Rectal smooth muscle tissue (tissue), 1 donor: ENCODE results near the gene LAMA3.
A peak's percentile ranks its signal among the peaks of the same experiment; 100 is the strongest.

ENCODE experiments used
- H3K27ac ChIP-seq: one replicate; pipeline ENCODE4 v1.7.0; 2013; ENCODE audit warnings: low read depth, low read length, inconsistent platforms
- H3K27me3 ChIP-seq: one replicate; pipeline ENCODE4 v1.7.0; 2013; ENCODE audit warnings: low read length; ENCODE audit not compliant: control insufficient read depth, insufficient read depth
- H3K36me3 ChIP-seq: one replicate; pipeline ENCODE4 v1.7.0; 2013; ENCODE audit warnings: low read length; ENCODE audit not compliant: control insufficient read depth, insufficient read depth
- H3K4me1 ChIP-seq: one replicate; pipeline ENCODE4 v1.7.0; 2013; ENCODE audit warnings: low read length; ENCODE audit not compliant: control insufficient read depth, insufficient read depth
- H3K4me3 ChIP-seq: one replicate; pipeline ENCODE4 v1.7.0; 2013; ENCODE audit warnings: low read length
- H3K9ac ChIP-seq: one replicate; pipeline ENCODE4 v1.7.0; 2013; ENCODE audit warnings: low read length

LAMA3 gene

DNA sequence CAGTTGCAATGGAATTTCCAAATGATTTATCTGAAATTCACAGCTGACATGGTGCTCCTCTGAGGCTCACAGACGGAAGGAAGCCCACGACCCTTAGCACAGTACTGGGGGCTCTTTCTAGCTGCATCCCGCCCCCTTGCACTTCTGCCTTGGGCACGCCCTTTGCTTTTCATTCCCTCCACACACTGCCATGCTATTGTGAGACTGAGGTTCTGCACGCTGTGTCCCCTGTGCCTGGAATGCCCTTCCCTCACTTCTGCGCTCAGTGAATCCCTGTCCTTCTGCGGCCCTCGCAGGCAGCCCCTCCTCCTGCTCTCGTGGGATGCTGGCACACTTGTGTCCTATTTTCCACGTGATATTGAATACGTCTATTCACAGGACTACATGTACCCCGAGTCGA, 189.9 kb downstream of the LAMA3 start:
- Histone ChIP-seq H3K36me3 (no peaks in the 10 kb centered on the region), H3K4me1 (no peaks in the 10 kb centered on the region), H3K27me3 (no peaks in the 10 kb centered on the region), H3K4me3 (no peak overlapping the region), H3K9ac (no peak overlapping the region), H3K27ac (no peak overlapping the region)

DNA sequence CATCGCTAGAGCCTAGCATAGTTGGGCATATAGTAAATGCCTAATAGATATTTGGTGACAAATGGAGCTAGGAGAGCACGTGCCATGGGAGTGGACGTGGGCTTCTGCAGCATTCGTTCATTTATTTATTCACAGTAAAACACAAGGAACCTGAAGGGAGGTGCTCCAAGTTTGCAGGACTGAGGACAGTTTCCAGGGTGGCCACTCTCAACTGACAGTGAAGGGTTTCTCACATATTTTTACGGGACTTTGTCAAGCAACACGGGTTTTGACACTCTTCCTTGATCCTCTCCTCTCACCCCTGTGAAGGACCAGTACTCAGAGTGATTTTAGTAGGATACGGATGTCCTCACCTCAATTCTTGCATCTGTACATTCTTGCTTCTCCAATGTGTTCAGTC, 190.3 kb downstream of the LAMA3 start:
- H3K36me3 ChIP-seq: no peaks in the 10 kb centered on the region
- no peak overlapping the region for H3K4me3 ChIP-seq
- no peak overlapping the region for H3K27ac ChIP-seq
- no peaks in the 10 kb centered on the region for H3K27me3 ChIP-seq
- no peaks in the 10 kb centered on the region for H3K4me1 ChIP-seq
- no peak overlapping the region for H3K9ac ChIP-seq

DNA sequence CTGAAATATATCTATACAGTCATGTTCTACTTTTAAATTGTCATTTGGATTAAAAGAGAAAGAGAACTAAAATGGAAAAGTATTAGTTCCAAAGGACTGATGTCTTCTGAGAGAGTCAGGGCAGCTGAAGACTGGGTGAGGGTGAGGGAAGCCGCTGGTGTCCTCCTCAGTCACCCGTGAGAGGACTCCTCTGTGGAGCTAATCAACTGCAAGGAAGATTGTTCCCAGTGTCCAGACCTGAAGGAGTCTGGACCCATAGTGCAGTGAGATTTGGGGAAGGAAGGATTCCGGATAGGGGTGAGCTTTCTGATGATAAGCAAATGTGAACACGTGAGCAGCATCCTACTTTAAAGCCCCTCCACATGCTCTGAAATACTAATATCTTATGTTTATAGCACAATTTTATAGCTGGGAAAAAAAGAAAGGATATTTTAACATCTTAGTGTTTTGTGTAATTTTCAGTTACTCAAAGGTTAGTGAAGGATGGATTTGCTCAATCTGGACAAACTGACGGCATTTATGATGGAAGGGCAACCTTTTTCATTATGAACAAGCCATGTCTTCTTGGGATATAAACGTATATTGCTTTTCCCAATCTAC, 190.8 kb downstream of the LAMA3 start:
- Histone ChIP-seq H3K27me3 (no peaks in the 10 kb centered on the region), H3K27ac (no peak overlapping the region), H3K9ac (no peak overlapping the region), H3K36me3 (no peaks in the 10 kb centered on the region), H3K4me1 (no peaks in the 10 kb centered on the region), H3K4me3 (no peak overlapping the region)

DNA sequence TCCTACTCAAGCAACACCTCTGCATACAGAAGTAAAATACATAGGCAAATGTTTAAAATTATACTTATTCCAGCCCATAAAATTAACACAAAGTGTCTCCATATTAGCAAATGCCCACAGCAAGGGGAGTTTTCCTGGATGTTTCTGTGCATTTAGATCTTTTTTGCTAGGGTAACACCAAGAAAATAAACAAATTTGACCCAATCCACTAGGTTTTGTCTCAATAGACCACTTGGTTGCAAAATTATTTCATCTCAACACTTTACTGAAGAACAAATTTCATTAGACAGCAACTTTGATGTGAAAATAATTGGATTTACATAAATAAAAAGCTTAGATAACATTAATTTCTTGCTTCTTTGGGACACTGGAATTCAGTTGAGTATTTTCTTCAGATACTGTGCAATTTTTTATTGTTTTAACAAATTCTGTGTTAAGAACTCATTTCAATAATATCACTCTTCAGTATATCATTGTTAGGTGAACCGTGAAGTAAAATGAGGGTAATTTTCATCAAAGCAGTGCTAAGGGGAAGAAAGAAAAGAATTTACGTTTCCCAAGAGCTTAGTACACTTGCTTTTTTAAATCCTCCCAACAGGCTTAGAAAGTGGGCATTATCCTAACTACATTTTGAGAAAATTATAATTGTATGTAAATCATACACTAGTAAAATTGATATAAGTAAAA, 191.8 kb downstream of the LAMA3 start:
- H3K4me1 ChIP-seq: no peaks in the 10 kb centered on the region
- H3K4me3 ChIP-seq: no peak overlapping the region
- no peaks in the 10 kb centered on the region for H3K36me3 ChIP-seq
- no peak overlapping the region for H3K9ac ChIP-seq
- H3K27ac ChIP-seq: no peak overlapping the region
- H3K27me3 ChIP-seq: no peaks in the 10 kb centered on the region

DNA sequence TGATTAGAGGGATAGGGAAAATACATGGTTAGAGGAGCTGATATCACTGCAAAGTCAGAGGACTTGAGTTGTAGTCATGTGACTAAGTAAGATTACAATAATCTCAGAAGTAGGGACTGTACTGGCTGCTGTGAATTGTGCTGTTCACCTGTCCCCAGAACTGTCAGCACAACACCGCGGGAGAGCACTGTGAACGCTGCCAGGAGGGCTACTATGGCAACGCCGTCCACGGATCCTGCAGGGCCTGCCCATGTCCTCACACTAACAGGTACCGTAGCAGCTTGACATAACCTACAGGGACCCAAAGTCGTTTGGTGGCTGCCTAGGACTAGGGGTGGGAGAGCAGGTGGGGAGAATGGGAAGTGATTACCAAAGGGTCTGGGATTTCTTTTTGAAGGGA, 192.5 kb downstream of the LAMA3 start:
- no peak overlapping the region for H3K9ac ChIP-seq
- no peaks in the 10 kb centered on the region for H3K36me3 ChIP-seq
- H3K27ac ChIP-seq: no peak overlapping the region
- no peak overlapping the region for H3K4me3 ChIP-seq
- no peaks in the 10 kb centered on the region for H3K4me1 ChIP-seq
- no peaks in the 10 kb centered on the region for H3K27me3 ChIP-seq

DNA sequence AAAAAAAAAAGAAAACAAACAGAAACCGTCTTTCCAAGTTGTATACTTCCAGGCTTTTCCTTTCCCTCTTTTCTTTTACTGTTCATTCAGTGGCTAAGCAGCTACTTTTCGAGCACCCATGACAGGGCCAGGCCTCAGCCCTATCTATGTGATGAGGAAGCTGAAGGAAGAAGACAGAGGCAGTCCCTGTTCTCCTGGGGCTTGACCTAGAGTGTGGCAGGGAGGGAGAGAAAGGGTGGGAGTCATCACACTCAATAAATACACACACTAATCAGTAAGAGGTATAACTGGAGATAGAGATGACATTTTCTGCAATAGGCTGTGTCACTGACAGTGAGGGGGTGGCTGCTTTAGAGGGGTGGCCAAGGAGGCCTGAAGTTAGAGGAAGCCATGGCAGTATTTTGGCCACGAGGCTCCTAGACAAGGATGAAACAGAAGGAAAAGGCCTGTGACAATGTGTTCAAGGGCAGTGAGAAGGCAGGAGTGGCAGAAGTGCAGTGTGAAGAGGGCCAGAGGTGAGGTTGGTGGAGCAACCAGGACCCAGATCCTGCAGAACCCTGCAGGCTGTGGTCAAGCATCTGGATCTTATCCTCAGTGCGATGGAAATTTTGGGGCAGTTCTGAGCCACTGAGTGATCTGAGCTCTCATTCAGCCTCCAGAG, 193.5 kb downstream of the LAMA3 start:
- no peaks in the 10 kb centered on the region for H3K36me3 ChIP-seq
- no peak overlapping the region for H3K27ac ChIP-seq
- no peaks in the 10 kb centered on the region for H3K4me1 ChIP-seq
- no peak overlapping the region for H3K9ac ChIP-seq
- H3K4me3 ChIP-seq: no peak overlapping the region
- H3K27me3 ChIP-seq: no peaks in the 10 kb centered on the region

DNA sequence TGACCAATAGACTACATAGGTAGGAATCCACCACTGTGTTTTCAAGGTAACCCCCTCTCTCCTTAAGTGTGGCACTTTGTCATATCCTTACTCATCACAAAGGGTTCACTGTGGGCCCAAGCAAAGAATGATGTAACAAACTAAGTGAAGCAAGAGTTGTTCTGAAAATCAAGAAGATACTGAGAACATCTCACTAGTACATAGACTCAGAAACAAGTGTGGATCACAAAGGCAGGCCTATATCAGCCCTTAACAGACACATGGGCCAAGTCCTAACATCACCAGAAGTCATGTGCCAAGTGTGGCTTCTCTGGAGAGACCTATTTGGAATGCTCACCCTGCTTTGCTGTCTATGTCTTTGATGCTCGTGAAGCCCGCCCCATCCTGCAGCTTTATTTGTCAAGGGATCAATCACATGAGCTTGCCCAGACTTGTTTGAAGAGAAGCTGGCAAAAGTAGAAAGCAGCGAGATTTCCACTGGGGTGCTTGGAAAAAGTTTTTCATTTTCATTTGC, 194.1 kb downstream of the LAMA3 start:
- H3K27ac ChIP-seq: no peak overlapping the region
- no peaks in the 10 kb centered on the region for H3K27me3 ChIP-seq
- no peaks in the 10 kb centered on the region for H3K36me3 ChIP-seq
- no peak overlapping the region for H3K9ac ChIP-seq
- no peak overlapping the region for H3K4me3 ChIP-seq
- no peaks in the 10 kb centered on the region for H3K4me1 ChIP-seq

DNA sequence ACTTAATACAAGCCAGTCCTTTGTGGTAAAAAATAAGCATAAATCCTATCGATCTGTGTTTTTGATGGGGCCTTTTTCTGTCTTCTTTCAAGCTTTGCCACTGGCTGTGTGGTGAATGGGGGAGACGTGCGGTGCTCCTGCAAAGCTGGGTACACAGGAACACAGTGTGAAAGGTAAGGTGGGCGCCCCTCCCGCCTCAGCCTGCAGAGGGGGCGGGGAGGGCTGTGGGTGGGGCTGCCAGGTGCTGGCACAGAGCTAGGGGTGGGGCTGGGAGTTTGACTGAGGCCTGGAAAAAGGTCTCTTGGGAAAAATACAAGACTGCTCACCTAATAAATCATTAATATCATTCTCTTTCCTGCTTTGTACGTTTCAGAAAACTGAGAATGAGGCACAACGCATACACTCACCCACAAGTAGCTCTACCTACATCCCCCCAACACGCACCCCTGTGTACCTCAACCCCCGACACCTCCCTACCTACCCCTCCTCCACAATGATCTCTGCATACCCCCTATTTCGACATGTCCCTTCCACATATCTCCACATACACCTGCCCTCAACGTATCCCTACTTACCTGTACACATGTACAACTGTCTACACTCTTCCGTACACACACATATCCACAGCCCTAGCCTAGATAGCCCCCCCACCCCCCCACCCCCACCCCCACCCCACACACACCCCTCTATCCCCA, 195.6 kb downstream of the LAMA3 start:
- no peak overlapping the region for H3K9ac ChIP-seq
- H3K36me3 ChIP-seq: no peaks in the 10 kb centered on the region
- no peaks in the 10 kb centered on the region for H3K4me1 ChIP-seq
- H3K27ac ChIP-seq: peak overlapping the region; percentile 8
- no peaks in the 10 kb centered on the region for H3K27me3 ChIP-seq
- no peak overlapping the region for H3K4me3 ChIP-seq

DNA sequence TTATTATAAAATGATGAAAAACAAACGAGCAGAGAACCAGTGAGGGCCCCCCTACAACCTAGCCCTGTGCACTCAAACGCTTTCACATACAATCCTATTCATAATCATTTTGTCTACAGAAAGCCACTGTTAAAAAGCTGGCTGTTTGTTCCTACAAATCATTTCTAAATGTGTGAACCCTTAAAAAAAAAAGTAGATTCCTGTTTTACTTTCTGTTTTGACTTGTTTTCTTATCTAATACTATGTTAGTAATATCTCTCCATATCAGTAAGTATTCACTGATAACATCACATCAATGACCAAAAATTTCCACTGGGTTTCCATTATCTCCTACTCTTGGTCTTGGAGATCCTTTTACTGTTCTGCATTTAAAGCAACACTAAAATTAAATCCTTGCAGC, 196.5 kb downstream of the LAMA3 start:
- H3K27ac ChIP-seq: no peak overlapping the region
- no peak overlapping the region for H3K4me3 ChIP-seq
- H3K4me1 ChIP-seq: no peaks in the 10 kb centered on the region
- no peaks in the 10 kb centered on the region for H3K36me3 ChIP-seq
- no peak overlapping the region for H3K9ac ChIP-seq
- no peaks in the 10 kb centered on the region for H3K27me3 ChIP-seq

DNA sequence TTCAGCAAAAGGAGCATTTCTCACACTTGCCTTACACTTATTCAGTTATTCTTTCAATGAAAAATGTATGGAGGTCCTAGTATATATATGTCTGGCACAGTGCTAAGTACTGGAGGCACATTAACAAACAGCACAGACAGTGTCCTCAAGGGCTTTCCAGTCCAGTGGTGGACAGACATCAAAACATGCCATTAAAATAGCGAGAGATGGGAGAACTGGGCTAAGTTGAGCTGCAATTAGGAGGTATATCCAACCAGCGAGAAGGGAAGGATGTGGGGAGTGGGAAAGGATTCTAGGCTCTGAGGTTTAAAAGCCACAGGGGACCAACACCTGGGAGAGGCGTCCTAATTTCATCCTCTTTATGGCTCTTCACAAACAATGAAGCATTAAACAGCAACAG, 197.8 kb downstream of the LAMA3 start:
- Histone ChIP-seq H3K27ac (no peak overlapping the region), H3K4me3 (no peak overlapping the region), H3K36me3 (no peaks in the 10 kb centered on the region), H3K27me3 (no peaks in the 10 kb centered on the region), H3K4me1 (no peaks in the 10 kb centered on the region), H3K9ac (no peak overlapping the region)

DNA sequence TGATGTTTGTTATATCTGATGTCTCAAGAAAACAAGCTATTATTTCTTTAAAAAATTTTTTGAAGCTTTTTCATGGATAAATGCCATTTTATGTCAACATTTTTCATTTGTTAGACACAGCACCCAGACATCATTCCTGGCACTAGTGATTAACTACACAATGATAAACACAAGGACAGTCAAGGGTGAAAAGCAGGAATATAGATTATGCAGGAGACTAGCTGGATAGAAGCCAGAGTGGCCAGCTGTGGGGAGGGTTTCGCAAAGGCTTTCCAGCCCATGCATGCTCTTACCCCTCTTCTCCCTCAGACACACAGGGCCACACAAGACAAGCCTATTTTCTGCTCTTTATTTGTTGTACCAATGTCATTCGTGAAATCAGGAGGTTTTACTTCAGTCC, 198.2 kb downstream of the LAMA3 start:
- no peaks in the 10 kb centered on the region for H3K27me3 ChIP-seq
- no peak overlapping the region for H3K27ac ChIP-seq
- H3K4me3 ChIP-seq: no peak overlapping the region
- no peaks in the 10 kb centered on the region for H3K4me1 ChIP-seq
- H3K36me3 ChIP-seq: no peaks in the 10 kb centered on the region
- no peak overlapping the region for H3K9ac ChIP-seq

DNA sequence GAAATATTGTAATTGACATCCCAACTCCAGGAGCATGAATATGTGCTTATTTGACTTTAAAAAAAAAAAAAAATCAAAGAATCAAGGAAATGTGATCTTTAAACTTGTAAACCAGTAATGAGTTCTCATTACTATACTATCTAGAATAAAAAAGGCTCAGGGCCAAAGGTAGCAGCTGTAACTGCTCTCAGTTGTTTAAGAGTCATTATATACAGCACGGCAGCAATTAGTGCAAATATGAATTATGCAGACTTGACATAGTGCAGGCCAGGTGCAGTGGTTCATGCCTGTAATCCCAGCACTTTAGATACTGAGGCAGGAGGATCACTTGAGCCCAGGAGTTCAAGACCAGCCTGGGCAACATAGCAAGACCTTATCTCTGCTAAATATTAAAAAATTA, 199.6 kb downstream of the LAMA3 start:
- Histone ChIP-seq H3K36me3 (no peaks in the 10 kb centered on the region), H3K9ac (no peak overlapping the region), H3K27me3 (no peaks in the 10 kb centered on the region), H3K27ac (no peak overlapping the region), H3K4me3 (no peak overlapping the region), H3K4me1 (no peaks in the 10 kb centered on the region)
